Measurements from ENCODE around the gene BTF3L4. TPM values are rescaled to one million over a fixed set of nuclear protein-coding genes. Genes with fewer than 3 reads are reported as not detected.
"Not testable (repeated sequence)": the region's sequence is repeated elsewhere in the genome, so short reads cannot be mapped to it uniquely, and the experiment has no call there.

BTF3L4 gene
- polyA plus RNA-seq, 3 donors: 27.0 to 116 (median 108) TPM

DNA sequence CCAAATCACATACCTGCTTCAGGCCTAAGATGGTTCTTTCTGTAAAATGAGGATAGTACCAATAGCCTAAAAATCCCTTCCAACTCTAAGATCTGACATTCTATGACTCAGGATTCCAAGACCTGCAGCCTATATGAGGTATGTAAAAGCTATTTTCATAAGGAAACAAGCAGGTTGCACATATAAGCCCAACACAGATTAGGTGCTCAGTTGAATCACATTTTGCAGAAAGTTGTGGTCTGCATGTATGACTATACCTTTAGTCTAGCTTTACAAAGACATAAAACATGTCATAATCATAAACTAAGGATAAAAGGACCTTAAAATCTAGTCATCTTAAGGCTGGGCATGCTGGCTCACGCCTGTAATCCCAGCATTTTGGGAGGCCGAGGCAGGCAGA, 29.8 kb upstream of the BTF3L4 start:
- H3K4me2 ChIP-seq (replicated peaks; ENCODE audit: extremely low read depth, low read length, poor library complexity, severe bottlenecking): no peak overlapping the region
- DNase-seq: no peak
- H3K27me3 ChIP-seq (ENCODE audit: control insufficient read depth in 2 of 2, insufficient read depth in 2 of 2, low read length in 2 of 2): no peaks in the 10 kb centered on the region
- H3K27ac ChIP-seq (ENCODE audit: low read depth in 1 of 2, low read length in 2 of 2): no peak overlapping the region
- no CpG with 5 or more reads among the region's 2 CpGs for WGBS (ENCODE audit: insufficient coverage)
- H3K36me3 ChIP-seq (replicated peaks in 1 of 2; ENCODE audit: control insufficient read depth in 1 of 2, insufficient read depth in 2 of 2, low read length in 2 of 2): peaks cover 50 to 81% of the 10 kb centered on the region in 2 donors
- peak overlapping the region in 1 of 7 donors; percentile 20 for H3K27ac Mint-ChIP-seq
- H3K9me3 ChIP-seq (replicated peaks in 1 of 2; ENCODE audit: control insufficient read depth in 1 of 2, insufficient read depth in 1 of 2, low read length in 2 of 2): no peaks in the 10 kb centered on the region
- peaks cover 53 to 78% of the 10 kb centered on the region in 2 donors for H3K36me3 Mint-ChIP-seq
- H3K4me1 Mint-ChIP-seq: peaks cover 11% of the 10 kb centered on the region
- H3K9ac ChIP-seq (ENCODE audit: insufficient read depth, low read length, poor library complexity, severe bottlenecking): no peak overlapping the region
- H3K27me3 Mint-ChIP-seq (ENCODE audit: low read depth in 3 of 3): no peaks in the 10 kb centered on the region
- no peaks in the 10 kb centered on the region for H3K9me3 Mint-ChIP-seq
- peaks cover 11% of the 10 kb centered on the region for H3K79me2 ChIP-seq (ENCODE audit: insufficient read depth, low read length)
- no peak overlapping the region for H3K4me3 Mint-ChIP-seq
- H2AFZ ChIP-seq (ENCODE audit: insufficient read depth, low read depth, low read length, poor library complexity, severe bottlenecking): no peak overlapping the region
- H3K4me1 ChIP-seq (ENCODE audit: control insufficient read depth in 1 of 2, insufficient read depth in 2 of 2, low read length in 2 of 2): peaks cover under 1 to 5% of the 10 kb centered on the region in 2 donors
- TF ChIP-seq CTCF (IDR thresholded peaks at IDR 0.05): no peak
- intact Hi-C loops (cut with micrococcal nuclease): no loop called here
- H3K4me3 ChIP-seq (replicated peaks in 1 of 3; ENCODE audit: low read depth in 2 of 3, low read length in 3 of 3): no peak overlapping the region
- H4K20me1 ChIP-seq (ENCODE audit: insufficient read depth, low read length): peaks cover 21% of the 10 kb centered on the region

GRCh38 chr1:52028328-52028727, 27.8 kb upstream of the BTF3L4 start:
- H3K4me2 ChIP-seq (replicated peaks; ENCODE audit: extremely low read depth, low read length, poor library complexity, severe bottlenecking): no peak overlapping the region
- no peaks in the 10 kb centered on the region for H3K27me3 ChIP-seq (ENCODE audit: control insufficient read depth in 2 of 2, insufficient read depth in 2 of 2, low read length in 2 of 2)
- no peak overlapping the region for H3K9ac ChIP-seq (ENCODE audit: insufficient read depth, low read length, poor library complexity, severe bottlenecking)
- TF ChIP-seq CTCF (IDR thresholded peaks at IDR 0.05): no peak
- no peaks in the 10 kb centered on the region for H3K9me3 ChIP-seq (replicated peaks in 1 of 2; ENCODE audit: control insufficient read depth in 1 of 2, insufficient read depth in 1 of 2, low read length in 2 of 2)
- no CpG with 5 or more reads among the region's 1 CpG for WGBS (ENCODE audit: insufficient coverage)
- H3K4me3 ChIP-seq (replicated peaks in 1 of 3; ENCODE audit: low read depth in 2 of 3, low read length in 3 of 3): no peak overlapping the region
- peaks cover 31% of the 10 kb centered on the region for H3K79me2 ChIP-seq (ENCODE audit: insufficient read depth, low read length)
- peaks cover 32 to 61% of the 10 kb centered on the region in 2 donors for H3K36me3 ChIP-seq (replicated peaks in 1 of 2; ENCODE audit: control insufficient read depth in 1 of 2, insufficient read depth in 2 of 2, low read length in 2 of 2)
- peaks cover 27% of the 10 kb centered on the region for H3K4me1 Mint-ChIP-seq
- H3K27ac Mint-ChIP-seq: peak overlapping the region in 1 of 7 donors; percentile 32
- no peak overlapping the region for H3K27ac ChIP-seq (ENCODE audit: low read depth in 1 of 2, low read length in 2 of 2)
- DNase-seq: no peak
- peaks cover 0 to 2% (median 0%) of the 10 kb centered on the region in 3 donors for H3K27me3 Mint-ChIP-seq (ENCODE audit: low read depth in 3 of 3)
- no peak overlapping the region for H2AFZ ChIP-seq (ENCODE audit: insufficient read depth, low read depth, low read length, poor library complexity, severe bottlenecking)
- H3K9me3 Mint-ChIP-seq: no peaks in the 10 kb centered on the region
- H4K20me1 ChIP-seq (ENCODE audit: insufficient read depth, low read length): peaks cover 40% of the 10 kb centered on the region
- intact Hi-C loops (cut with micrococcal nuclease): no loop called here
- H3K36me3 Mint-ChIP-seq: peaks cover 38 to 61% of the 10 kb centered on the region in 2 donors
- peaks cover 16 to 24% of the 10 kb centered on the region in 2 donors for H3K4me1 ChIP-seq (ENCODE audit: control insufficient read depth in 1 of 2, insufficient read depth in 2 of 2, low read length in 2 of 2)
- no peak overlapping the region for H3K4me3 Mint-ChIP-seq

DNA sequence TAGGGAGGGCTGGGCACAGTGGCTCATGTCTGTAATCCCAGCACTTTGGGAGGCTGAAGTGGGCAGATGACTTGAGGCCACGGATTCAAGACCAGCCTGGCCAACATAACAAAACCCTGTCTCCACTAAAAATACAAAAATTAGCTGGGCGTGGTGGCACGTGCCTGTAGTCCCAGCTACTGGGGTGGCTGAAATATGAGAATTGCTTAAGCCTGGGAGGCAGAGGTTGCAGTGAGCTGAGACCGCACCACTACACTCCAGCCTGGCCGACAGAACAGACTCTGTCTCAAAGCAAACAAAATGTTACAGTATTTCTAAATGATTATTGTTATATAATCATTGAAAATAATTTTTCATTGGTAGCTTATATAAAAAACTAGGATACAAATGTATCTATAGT, 27.3 kb upstream of the BTF3L4 start:
- H3K4me2 ChIP-seq (replicated peaks; ENCODE audit: extremely low read depth, low read length, poor library complexity, severe bottlenecking); H3K9ac ChIP-seq (ENCODE audit: insufficient read depth, low read length, poor library complexity, severe bottlenecking); DNase-seq; H3K27ac ChIP-seq (ENCODE audit: low read depth in 1 of 2, low read length in 2 of 2); H3K9me3 Mint-ChIP-seq; H3K9me3 ChIP-seq (replicated peaks in 1 of 2; ENCODE audit: control insufficient read depth in 1 of 2, insufficient read depth in 1 of 2, low read length in 2 of 2); H3K4me3 ChIP-seq (replicated peaks in 1 of 3; ENCODE audit: low read depth in 2 of 3, low read length in 3 of 3); H3K27ac Mint-ChIP-seq; intact Hi-C loops (cut with micrococcal nuclease); H3K27me3 ChIP-seq (ENCODE audit: control insufficient read depth in 2 of 2, insufficient read depth in 2 of 2, low read length in 2 of 2); H2AFZ ChIP-seq (ENCODE audit: insufficient read depth, low read depth, low read length, poor library complexity, severe bottlenecking); H3K27me3 Mint-ChIP-seq (ENCODE audit: low read depth in 3 of 3); H3K4me3 Mint-ChIP-seq: not testable (repeated sequence)
- Histone ChIP-seq H3K4me1 (ENCODE audit: control insufficient read depth in 1 of 2, insufficient read depth in 2 of 2, low read length in 2 of 2) (peaks cover 18 to 24% of the 10 kb centered on the region in 2 donors), H3K79me2 (ENCODE audit: insufficient read depth, low read length) (peaks cover 33% of the 10 kb centered on the region), H3K36me3 (replicated peaks in 1 of 2; ENCODE audit: control insufficient read depth in 1 of 2, insufficient read depth in 2 of 2, low read length in 2 of 2) (peaks cover 27 to 56% of the 10 kb centered on the region in 2 donors), H4K20me1 (ENCODE audit: insufficient read depth, low read length) (peaks cover 40% of the 10 kb centered on the region)
- Mint-ChIP-seq H3K4me1 (peaks cover 27% of the 10 kb centered on the region), H3K36me3 (peaks cover 33 to 56% of the 10 kb centered on the region in 2 donors)
- WGBS (ENCODE audit: insufficient coverage): no CpG with 5 or more reads among the region's 5 CpGs

Data from CD14-positive monocyte (primary cell).